ENCODE data around the gene TMEM150B. TPM values are rescaled to one million over a fixed set of nuclear protein-coding genes. Genes with fewer than 3 reads are reported as not detected.
A peak's percentile ranks its signal among the peaks of the same experiment; 100 is the strongest.
"Not testable (repeated sequence)": the region's sequence is repeated elsewhere in the genome, so short reads cannot be mapped to it uniquely, and the experiment has no call there.

TMEM150B gene
- total and polyA plus RNA-seq, 2 of the 13 experiments (the other 11 are each of a cell fraction or from before 2014, with no cell fraction given) = 1.3 to 1.8 TPM

GRCh38 chr19:55329791-55330190 is 4.7 kb upstream of the TMEM150B start:
- H3K79me2 ChIP-seq (ENCODE audit: insufficient read depth, low read length); H3K36me3 ChIP-seq (replicated peaks in 1 of 2; ENCODE audit: control insufficient read depth in 1 of 2, insufficient read depth in 2 of 2, low read length in 2 of 2); H3K4me2 ChIP-seq (ENCODE audit: low read depth, low read length); ATAC-seq; FAIRE-seq; CTCF ChIA-PET (ENCODE audit: low intra/inter-chr PET ratio, low total read pairs); H4K20me1 ChIP-seq (ENCODE audit: insufficient read depth, low read length); H3K27me3 ChIP-seq (ENCODE audit: control insufficient read depth in 1 of 2, insufficient read depth in 2 of 2, low read length in 2 of 2); H3K9me3 ChIP-seq (ENCODE audit: low read length); H3K4me3 ChIP-seq (replicated peaks in 1 of 3; ENCODE audit: insufficient read depth in 1 of 3, low read depth in 2 of 3, low read length in 3 of 3); H3K27ac ChIP-seq (ENCODE audit: extremely low read length, insufficient read depth, low read length); H2AFZ ChIP-seq (ENCODE audit: low read length); H3K9ac ChIP-seq (ENCODE audit: insufficient read depth, low read depth, low read length); in situ Hi-C loops (cut with HindIII; ENCODE audit: extremely low pct_ligation_motif_present, low pct_unique_long_range_greater_than_20kb); DNase-seq (ENCODE audit: low spot score); BruUV-seq (replicated peaks): not testable (repeated sequence)
- 86% methylated on average over 6 of the region's 6 CpGs for WGBS (ENCODE audit: low lambda C conversion rate)
- POLR2A ChIA-PET = interaction anchor here (1.4 kb wide), 1 partner anchor 9 kb away, joined by 4 read pairs; no protein-coding TSS in a partner anchor
- H3K4me1 ChIP-seq (ENCODE audit: insufficient read depth, low read length) = peaks cover 47% of the 10 kb centered on the region
- intact Hi-C loops (cut with micrococcal nuclease; ENCODE audit: unreplicated experiment) = loop anchor here (5.0 kb wide), 1 partner anchor 58 kb away; the partner anchor contains the start of gene RPL28

GRCh38 chr19:55328774-55329318 is 3.7 kb upstream of the TMEM150B start:
- H3K27me3 ChIP-seq (ENCODE audit: control insufficient read depth in 1 of 2, insufficient read depth in 2 of 2, low read length in 2 of 2); in situ Hi-C loops (cut with HindIII; ENCODE audit: extremely low pct_ligation_motif_present, low pct_unique_long_range_greater_than_20kb); H4K20me1 ChIP-seq (ENCODE audit: insufficient read depth, low read length); H3K4me3 ChIP-seq (replicated peaks in 1 of 3; ENCODE audit: insufficient read depth in 1 of 3, low read depth in 2 of 3, low read length in 3 of 3); FAIRE-seq; H3K9me3 ChIP-seq (ENCODE audit: low read length); CTCF ChIA-PET (ENCODE audit: low intra/inter-chr PET ratio, low total read pairs); BruUV-seq (replicated peaks); ATAC-seq; DNase-seq (ENCODE audit: low spot score); intact Hi-C loops (cut with micrococcal nuclease; ENCODE audit: unreplicated experiment); H3K79me2 ChIP-seq (ENCODE audit: insufficient read depth, low read length); H3K4me2 ChIP-seq (ENCODE audit: low read depth, low read length); H3K9ac ChIP-seq (ENCODE audit: insufficient read depth, low read depth, low read length); H2AFZ ChIP-seq (ENCODE audit: low read length); POLR2A ChIA-PET; H3K36me3 ChIP-seq (replicated peaks in 1 of 2; ENCODE audit: control insufficient read depth in 1 of 2, insufficient read depth in 2 of 2, low read length in 2 of 2); H3K27ac ChIP-seq (ENCODE audit: extremely low read length, insufficient read depth, low read length): not testable (repeated sequence)
- TF ChIP-seq RFX5 (IDR thresholded peaks at IDR 0.05; ENCODE audit: low read depth, low read length) = peak; percentile 97
- peak; percentile 96 for TF ChIP-seq RFXAP (CRISPR knock-in tag; IDR thresholded peaks at IDR 0.05; ENCODE audit: borderline replicate concordance)
- TF ChIP-seq CREB1 (IDR thresholded peaks at IDR 0.05) = 0 out of 2 replicates have a peak, but pooled peaks have one; percentile 43
- TF ChIP-seq CREB1 (CRISPR knock-in tag; IDR thresholded peaks at IDR 0.05) = peak; percentile 80
- TF ChIP-seq ZMYM3 (CRISPR knock-in tag; IDR thresholded peaks at IDR 0.05) = 0 out of 2 replicates have a peak, but pooled peaks have one; percentile 28
- TF ChIP-seq RFXANK (CRISPR knock-in tag; IDR thresholded peaks at IDR 0.05) = peak; percentile 98
- peak; percentile 95 for TF ChIP-seq ZNF770 (CRISPR knock-in tag; IDR thresholded peaks at IDR 0.05)
- WGBS (ENCODE audit: low lambda C conversion rate) = 81% methylated on average over 4 of the region's 4 CpGs
- peaks cover 40% of the 10 kb centered on the region for H3K4me1 ChIP-seq (ENCODE audit: insufficient read depth, low read length)

Data from HepG2 (cell line).